ENCODE results near the gene CCIN.

The CCIN gene

GRCh38 chr9:36191686-36192085 lies 22.5 kb downstream of the CCIN start:
- no peak for DNase-seq (ENCODE audit: low read depth)

GRCh38 chr9:36192196-36192595 lies 23.0 kb downstream of the CCIN start:
- DNase-seq (ENCODE audit: low read depth): no peak

GRCh38 chr9:36193023-36193422 lies 23.8 kb downstream of the CCIN start:
- no peak for DNase-seq (ENCODE audit: low read depth)

GRCh38 chr9:36194326-36195000 lies 25.3 kb downstream of the CCIN start:
- no peak for DNase-seq (ENCODE audit: low read depth)

DNA sequence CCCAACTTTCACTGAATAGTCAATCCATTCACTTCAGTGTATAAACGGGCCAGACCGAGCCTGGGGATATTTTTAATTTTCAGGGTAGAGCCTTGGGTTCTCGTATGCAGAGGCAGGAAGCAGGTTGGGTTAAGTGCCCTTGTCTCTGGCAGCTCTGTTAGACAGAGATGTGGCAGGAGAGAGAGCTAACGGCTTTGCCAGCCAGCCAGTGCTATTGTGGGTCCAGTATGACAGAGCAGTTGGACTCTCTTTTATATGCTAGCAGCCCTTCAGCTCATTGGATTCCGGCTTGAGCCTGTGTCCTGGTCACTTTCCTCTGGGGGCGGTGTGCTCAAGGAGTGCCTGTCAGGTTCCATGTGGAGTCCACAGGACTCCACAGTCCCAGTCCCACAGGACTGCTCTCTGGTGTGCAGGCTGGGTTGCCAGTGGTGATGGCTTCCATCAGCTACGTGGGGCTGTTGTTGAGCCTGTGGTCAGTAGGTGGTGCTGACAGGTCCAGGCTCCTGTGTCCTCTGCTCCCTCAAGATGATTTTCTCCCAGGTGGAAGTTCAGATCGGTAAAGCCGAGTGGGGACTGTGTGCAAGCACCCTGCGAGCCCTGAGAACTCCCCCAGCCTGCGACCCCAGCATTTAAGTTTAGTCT lies 35.8 kb downstream of the CCIN start:
- DNase-seq (ENCODE audit: low read depth): no peak

- DNase-seq (ENCODE audit: low read depth): no peak
These were observed 37.8 kb downstream of the CCIN start for GRCh38 chr9:36207016-36207415.

DNA sequence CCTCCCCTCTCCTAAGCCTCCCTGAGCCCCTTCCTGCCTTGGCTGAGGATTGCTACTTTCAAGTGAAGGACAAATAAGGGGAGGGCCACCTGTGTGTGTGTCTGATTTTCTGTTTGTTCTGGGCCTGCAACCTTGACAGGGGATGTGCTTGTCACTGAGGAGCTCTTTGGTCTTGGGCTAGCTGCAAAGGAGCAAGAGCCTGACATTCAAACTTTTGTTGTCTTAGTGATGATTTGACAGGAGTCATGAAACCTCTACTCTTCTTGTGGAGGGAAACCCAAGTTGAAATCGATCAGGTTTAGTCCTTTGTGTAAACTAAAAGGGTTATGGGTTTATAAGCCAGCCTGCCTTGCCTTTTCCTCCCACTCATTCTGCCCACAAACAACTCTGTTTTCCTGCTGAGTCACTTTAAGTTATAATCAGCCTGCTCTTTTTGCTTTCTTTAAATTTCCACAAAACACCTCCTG lies 38.4 kb downstream of the CCIN start:
- no peak for DNase-seq (ENCODE audit: low read depth)

DNA sequence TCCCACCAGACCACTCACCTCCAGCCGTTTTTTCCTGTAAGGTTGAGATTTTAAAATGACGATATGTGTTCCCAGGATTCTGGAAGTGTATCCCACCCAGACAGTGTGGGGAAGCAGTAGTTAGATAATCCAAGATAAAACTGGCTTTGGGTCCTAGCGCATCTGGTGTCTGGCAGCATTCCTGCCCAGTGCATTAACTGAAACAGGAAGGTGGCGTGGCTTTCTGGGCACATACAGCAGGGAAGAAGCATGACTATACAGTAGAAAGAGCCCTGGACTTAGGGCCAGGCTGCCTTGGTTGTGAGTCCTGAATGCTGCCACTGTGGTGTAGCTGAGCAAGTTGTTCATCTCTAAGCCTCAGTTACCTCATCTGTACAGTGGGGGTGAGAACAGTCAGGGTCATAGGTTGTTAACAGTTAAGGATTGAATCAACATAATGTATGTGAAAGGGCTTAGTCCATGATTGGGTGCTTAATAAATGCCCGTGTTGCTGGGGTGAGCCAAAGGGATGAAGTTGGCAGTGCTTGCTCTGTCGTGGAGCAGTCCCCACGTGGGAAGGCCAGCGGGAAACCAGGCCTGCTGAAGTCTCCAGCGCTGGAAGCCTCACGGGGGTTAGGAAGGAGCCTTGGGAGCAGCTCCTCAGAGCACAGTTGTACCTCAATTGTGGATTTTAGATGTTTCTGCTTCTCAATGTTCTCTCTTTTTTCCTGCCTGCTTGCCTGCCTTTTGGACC lies 39.5 kb downstream of the CCIN start:
- no peak for DNase-seq (ENCODE audit: low read depth)

DNA sequence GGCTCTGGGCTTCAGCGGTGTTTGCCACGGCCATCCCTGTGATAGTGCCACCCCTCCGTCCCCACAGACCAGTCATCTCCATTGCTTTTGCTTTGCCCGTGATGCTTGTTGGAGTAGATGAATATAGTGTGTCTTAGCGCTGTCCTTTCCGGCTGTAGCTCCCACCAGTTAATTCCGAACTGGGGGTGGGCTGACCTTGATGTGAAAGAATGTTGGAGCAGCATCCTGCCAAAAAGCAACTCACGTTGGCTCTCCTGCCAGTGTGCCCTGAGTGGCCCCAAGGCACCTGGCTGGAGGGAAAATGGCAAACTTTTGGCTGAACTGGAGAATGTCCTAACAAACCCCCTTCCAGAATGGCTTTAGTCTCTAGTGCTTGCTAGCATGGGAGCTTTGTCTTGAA lies 41.5 kb downstream of the CCIN start:
- DNase-seq (ENCODE audit: low read depth): no peak

DNA sequence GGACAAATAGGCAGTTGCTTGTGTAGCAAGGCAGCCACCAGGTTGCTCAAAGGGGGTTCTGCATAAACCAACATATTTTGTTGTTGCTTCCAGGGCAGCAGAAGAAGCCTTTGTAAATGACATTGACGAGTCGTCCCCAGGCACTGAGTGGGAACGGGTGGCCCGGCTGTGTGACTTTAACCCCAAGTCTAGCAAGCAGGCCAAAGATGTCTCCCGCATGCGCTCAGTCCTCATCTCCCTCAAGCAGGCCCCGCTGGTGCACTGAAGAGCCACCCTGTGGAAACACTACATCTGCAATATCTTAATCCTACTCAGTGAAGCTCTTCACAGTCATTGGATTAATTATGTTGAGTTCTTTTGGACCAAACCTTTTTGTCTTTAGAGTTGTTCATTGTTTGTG lies 42.3 kb downstream of the CCIN start:
- DNase-seq (ENCODE audit: low read depth): no peak

- DNase-seq (ENCODE audit: low read depth): no peak
These were observed 44.2 kb downstream of the CCIN start for GRCh38 chr9:36213387-36213786.

GRCh38 chr9:36213989-36214388 lies 44.8 kb downstream of the CCIN start:
- DNase-seq (ENCODE audit: low read depth): no peak

GRCh38 chr9:36214571-36214970 lies 45.4 kb downstream of the CCIN start:
- no peak for DNase-seq (ENCODE audit: low read depth)

DNA sequence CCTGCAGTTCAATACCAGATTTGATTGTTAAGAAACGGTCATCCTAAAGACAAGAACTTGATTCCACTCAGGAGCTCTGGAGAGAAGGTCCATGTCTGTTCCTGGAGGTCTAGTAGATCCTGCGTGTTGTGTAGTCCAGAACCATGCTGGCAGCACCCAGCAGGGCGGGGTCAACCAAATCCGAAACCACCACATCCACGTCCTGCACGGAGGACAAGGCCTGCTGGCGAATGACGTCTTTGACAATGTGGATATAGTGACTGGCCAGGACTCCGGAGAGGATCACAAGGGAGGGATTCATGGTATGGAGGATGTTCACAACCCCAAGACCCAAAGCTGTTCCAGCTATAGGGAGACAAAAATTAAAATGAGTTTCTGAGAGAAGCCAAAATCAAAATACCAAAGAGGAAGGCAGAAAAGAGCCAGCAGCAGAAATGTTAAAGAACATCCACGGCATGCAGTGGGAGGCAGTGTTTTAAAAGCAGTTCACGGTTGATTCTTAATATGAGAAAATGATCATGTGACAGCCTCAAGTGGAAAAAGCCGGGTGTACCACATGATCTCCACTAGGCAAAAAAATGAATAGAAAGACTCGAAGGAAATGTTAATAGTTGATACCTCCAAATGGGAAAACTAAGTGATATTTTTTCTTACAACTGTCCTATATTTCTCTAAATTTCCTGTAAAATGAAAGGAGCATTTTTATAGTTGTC lies 48.2 kb downstream of the CCIN start:
- no peak for DNase-seq (ENCODE audit: low read depth)

DNA sequence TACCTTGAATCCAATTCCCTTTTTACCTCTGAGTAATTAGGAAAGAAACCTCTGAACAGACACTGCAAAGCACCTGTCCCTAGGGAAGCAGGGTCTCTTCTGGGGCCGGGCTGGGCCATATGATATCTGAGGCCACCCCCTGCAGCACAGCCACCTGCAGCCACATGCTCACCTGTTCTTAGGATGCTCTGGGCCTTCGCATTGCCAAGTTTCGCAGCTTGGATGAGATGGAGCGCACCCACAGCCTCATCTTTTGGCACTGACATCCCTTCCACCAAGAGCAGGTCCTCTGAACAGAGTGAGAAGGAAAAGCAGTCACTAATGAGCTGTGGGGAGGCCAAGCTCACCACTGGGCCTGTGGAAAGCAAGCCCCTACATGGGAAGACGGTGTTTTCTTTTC lies 48.8 kb downstream of the CCIN start:
- no peak for DNase-seq (ENCODE audit: low read depth)

DNA sequence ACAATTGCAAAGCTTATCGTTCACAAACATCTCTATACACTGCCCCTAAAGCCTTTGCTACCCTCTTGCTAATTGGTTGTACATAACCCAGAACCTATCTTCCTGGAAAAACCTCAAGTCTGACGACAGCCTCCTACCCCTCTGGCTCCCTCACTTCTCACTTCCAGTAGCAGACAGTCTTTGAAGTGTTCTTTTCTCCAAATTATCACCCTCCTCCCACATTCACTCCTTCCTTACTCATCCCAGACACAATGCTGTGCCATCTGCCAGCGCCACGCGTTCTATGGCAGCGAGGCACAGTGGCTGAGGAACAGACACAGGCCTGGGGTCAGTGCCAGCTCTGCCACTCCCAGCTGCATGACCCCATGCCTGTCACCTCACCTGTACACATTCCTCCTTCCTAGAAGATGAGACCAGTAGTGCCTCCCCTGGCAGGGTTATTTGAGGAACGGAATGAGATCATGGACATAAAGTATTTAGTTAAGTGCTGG lies 49.3 kb downstream of the CCIN start:
- DNase-seq (ENCODE audit: low read depth): no peak

All from stimulated activated CD8-positive, alpha-beta memory T cell treated with anti-CD3 and anti-CD28 coated beads, Interleukin-15, amount 100 ng/mL, for 24 hours (primary cell).